A673 (cell line): Measurements from ENCODE around the gene RSRP1.

Source experiments
- CTCF ChIP-seq: fragments of 300-800, 200-600 bp; sonication (generic); conservative IDR thresholded peaks from 2 replicates; pipeline ENCODE4 v1.5.1; 2017; ENCODE audit warnings: low read depth, mild to moderate bottlenecking, antibody characterized with exemption, low read length, moderate library complexity, mixed read lengths
- EZH2 ChIP-seq: fragments of 200-600 bp; sonication (generic); IDR thresholded peaks from 2 replicates; pipeline ENCODE4 v1.6.1; 2017; ENCODE audit warnings: borderline replicate concordance, low read depth, mild to moderate bottlenecking, mixed read lengths, antibody characterized with exemption, low read length; ENCODE audit not compliant: poor library complexity, severe bottlenecking

GRCh38 chr1:25246600-25247023 lies 642 bp downstream of the RSRP1 start:
- TF ChIP-seq CTCF (no peak), EZH2 (no peak)
